ENCODE measurements around the gene RBM4. TPM values are rescaled to one million over a fixed set of nuclear protein-coding genes. Genes with fewer than 3 reads are reported as not detected.
"Not testable (repeated sequence)": the region's sequence is repeated elsewhere in the genome, so short reads cannot be mapped to it uniquely, and the experiment has no call there.

The RBM4 gene
- total RNA-seq, 1 donor from 2014 or later, result 168 TPM

- no peak for DNase-seq (ENCODE audit: low read depth)
- peaks cover 1% of the 10 kb centered on the region for H3K36me3 ChIP-seq (ENCODE audit: control insufficient read depth, insufficient read depth, low read length)
- no peaks in the 10 kb centered on the region for H3K27me3 ChIP-seq (ENCODE audit: control insufficient read depth, insufficient read depth, low read length)
- no peak for TF ChIP-seq CTCF (IDR thresholded peaks at IDR 0.05; ENCODE audit: insufficient read depth, low read length, poor library complexity, severe bottlenecking)
- no peak overlapping the region for H3K4me3 ChIP-seq (ENCODE audit: low read depth, low read length)
Measured at GRCh38 chr11:66603072-66603471, 35.4 kb upstream of the RBM4 start.

GRCh38 chr11:66604155-66604554, 34.3 kb upstream of the RBM4 start:
- Histone ChIP-seq H3K4me3 (ENCODE audit: low read depth, low read length) (no peak overlapping the region), H3K27me3 (ENCODE audit: control insufficient read depth, insufficient read depth, low read length) (no peaks in the 10 kb centered on the region), H3K36me3 (ENCODE audit: control insufficient read depth, insufficient read depth, low read length) (peaks cover 1% of the 10 kb centered on the region)
- TF ChIP-seq CTCF (IDR thresholded peaks at IDR 0.05; ENCODE audit: insufficient read depth, low read length, poor library complexity, severe bottlenecking), result no peak
- no peak for DNase-seq (ENCODE audit: low read depth)

- not testable (repeated sequence) for H3K27me3 ChIP-seq (ENCODE audit: control insufficient read depth, insufficient read depth, low read length)
Measured at GRCh38 chr11:66606608-66607007, 31.9 kb upstream of the RBM4 start.

GRCh38 chr11:66607126-66607834, 31.2 kb upstream of the RBM4 start:
- DNase-seq (ENCODE audit: low read depth), result no peak
- Histone ChIP-seq H3K27me3 (ENCODE audit: control insufficient read depth, insufficient read depth, low read length) (no peaks in the 10 kb centered on the region), H3K36me3 (ENCODE audit: control insufficient read depth, insufficient read depth, low read length) (no peaks in the 10 kb centered on the region), H3K4me3 (ENCODE audit: low read depth, low read length) (no peak overlapping the region)
- TF ChIP-seq CTCF (IDR thresholded peaks at IDR 0.05; ENCODE audit: insufficient read depth, low read length, poor library complexity, severe bottlenecking), result no peak

More at GRCh38 chr11:66606608-66607007, 31.9 kb upstream of the RBM4 start:
- DNase-seq (ENCODE audit: low read depth); H3K36me3 ChIP-seq (ENCODE audit: control insufficient read depth, insufficient read depth, low read length); H3K4me3 ChIP-seq (ENCODE audit: low read depth, low read length): not testable (repeated sequence)

- H3K36me3 ChIP-seq (ENCODE audit: control insufficient read depth, insufficient read depth, low read length), result no peaks in the 10 kb centered on the region
- no peak for TF ChIP-seq CTCF (IDR thresholded peaks at IDR 0.05; ENCODE audit: insufficient read depth, low read length, poor library complexity, severe bottlenecking)
- DNase-seq (ENCODE audit: low read depth), result no peak
- H3K27me3 ChIP-seq (ENCODE audit: control insufficient read depth, insufficient read depth, low read length), result no peaks in the 10 kb centered on the region
- H3K4me3 ChIP-seq (ENCODE audit: low read depth, low read length), result no peak overlapping the region
Measured at GRCh38 chr11:66609721-66610617, 28.5 kb upstream of the RBM4 start.

- Histone ChIP-seq H3K27me3 (ENCODE audit: control insufficient read depth, insufficient read depth, low read length) (no peaks in the 10 kb centered on the region), H3K36me3 (ENCODE audit: control insufficient read depth, insufficient read depth, low read length) (no peaks in the 10 kb centered on the region), H3K4me3 (ENCODE audit: low read depth, low read length) (no peak overlapping the region)
- DNase-seq (ENCODE audit: low read depth), result no peak
- no peak for TF ChIP-seq CTCF (IDR thresholded peaks at IDR 0.05; ENCODE audit: insufficient read depth, low read length, poor library complexity, severe bottlenecking)
Measured at GRCh38 chr11:66612458-66612857, 26.0 kb upstream of the RBM4 start.

All from kidney epithelial cell (primary cell).